Hematopoietic multipotent progenitor cell treated with erythropoietin and hydrocortisone succinate and interleukin-3 and kit ligand, for 6 days (in vitro differentiated cells): Measurements from ENCODE around the gene WDR45B.
A peak's percentile ranks its signal among the peaks of the same experiment; 100 is the strongest.

Experiments
- DNase-seq: peaks from one replicate; pipeline ENCODE4 v3.0.0-alpha.2; 2015

WDR45B gene

GRCh38 chr17:82648165-82648668 is at the start of gene WDR45B:
TSS of gene WDR45B (minus strand) at chr17:82648444. CDS start at chr17:82648340, 104 bp downstream.
- peak; percentile 96 for DNase-seq

GRCh38 chr17:82697808-82698064 is 49.5 kb upstream of the WDR45B start:
- no peak for DNase-seq

DNA sequence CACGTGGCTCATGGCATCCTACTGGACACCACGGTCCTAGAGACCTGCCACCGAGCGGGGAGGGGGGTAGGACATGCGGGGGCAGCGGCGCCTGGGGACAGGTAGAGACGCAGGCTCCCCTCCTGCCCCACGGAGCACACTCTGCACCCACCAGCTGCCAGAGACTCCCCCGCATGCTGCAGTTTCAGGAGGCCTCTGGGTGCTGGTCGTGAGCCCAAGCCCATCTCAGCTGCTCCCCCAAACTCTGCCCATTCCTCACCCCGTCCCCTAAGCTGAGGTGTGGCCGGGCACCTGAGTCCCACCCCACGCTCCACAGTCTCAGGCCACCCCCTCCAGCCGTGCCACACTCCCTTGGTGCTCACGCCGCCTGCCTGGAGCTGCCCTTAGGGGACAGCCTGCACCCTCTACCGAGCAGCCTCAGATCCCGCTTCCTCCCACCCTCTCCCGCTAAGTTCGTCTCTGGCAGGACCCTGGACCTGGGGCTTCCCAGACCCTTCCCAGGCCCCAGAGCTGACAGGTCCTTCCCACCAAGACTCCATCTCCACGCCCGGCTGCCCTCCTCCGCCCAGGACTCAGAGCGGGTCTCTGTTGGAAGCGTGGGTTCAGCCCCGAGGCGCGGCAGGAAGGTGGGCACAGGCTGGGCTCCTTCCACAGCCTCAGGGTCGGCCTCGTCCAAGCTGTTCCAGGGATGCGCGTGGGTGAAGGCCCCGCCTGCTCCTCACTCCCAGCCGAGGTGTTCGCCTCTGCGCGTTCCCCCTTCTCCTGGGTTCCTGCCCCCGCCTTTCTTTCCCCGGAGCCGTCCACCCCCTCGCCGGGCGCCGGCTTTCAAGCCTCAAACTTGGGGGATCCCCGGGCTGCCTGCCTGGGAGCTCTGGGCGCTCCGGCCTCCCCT is 48.9 kb upstream of the WDR45B start:
- no peak for DNase-seq

DNA sequence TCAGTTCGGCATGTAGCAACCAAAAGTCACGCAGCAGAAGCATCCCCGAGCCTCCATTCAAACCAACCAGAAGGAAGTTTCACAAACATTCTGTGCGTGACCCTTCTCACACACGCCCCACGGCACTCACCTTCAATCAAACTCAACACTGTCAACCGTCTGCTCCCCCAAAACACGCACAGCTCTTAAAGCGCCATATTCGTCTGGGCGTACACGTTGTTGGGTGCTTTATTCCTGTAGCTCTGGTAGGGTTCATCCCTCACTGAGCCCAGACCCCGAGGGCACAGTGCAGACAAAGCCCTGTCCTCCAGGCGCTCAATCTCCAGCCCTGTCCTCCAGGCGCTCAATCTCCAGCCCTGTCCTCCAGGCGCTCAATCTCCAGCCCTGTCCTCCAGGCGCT is 48.0 kb upstream of the WDR45B start:
- no peak for DNase-seq

GRCh38 chr17:82694647-82695046 is 46.4 kb upstream of the WDR45B start:
- DNase-seq: no peak

- DNase-seq: no peak
These were observed 45.1 kb upstream of the WDR45B start for GRCh38 chr17:82693168-82693867.

- DNase-seq: no peak
These were observed 44.0 kb upstream of the WDR45B start for GRCh38 chr17:82692268-82692667.

DNA sequence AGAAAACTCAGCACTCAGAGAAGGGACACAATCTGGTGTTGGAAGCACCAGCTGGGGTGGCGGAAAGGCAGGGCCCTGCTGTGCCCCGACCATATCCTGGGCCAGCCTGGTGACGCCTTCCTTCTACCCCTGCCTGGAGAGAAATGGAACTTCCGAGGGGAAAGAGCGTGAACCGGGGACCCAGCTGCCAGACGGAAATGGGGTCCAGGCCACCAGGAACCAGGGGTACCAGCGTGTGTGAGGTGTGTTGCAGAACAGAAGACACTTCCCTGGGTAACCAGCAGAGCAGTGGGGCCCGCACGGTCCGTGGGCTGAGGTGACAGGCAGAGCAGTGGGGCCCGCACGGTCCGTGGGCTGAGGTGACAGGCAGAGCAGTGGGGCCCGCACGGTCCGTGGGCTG is 43.5 kb upstream of the WDR45B start:
- DNase-seq: no peak

DNA sequence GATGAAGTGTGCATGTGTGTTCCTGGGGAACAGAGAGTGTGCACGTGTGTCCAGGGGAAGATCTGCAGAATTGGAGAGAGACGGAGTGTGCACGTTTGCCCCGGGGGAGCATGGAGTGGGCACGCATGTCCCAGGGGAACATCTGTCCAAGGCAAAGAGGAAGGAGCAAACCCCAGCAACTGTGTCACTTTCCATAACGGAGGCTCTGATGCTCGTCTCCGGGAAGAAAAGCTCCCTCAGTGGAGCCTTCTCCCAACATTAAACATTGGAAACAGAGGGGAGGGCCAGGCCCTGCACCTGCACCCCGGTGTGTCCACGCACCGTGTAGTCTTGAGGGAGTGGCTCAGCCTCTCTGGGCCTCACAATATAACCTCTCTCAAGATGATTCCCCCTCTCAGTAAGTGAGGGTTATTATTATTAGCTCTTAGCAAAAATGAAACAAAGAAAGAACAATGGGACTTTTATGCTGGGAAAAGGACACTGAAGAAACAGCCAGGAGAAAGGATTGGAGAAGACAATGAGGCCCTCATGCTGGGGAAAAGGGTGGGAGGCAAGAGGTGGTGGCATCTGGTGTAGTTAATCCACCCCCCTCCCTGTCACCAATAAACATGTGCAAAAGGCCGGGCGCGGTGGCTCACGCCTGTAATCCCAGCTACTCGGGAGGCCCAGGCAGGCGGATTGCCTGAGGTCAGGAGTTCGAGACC is 42.7 kb upstream of the WDR45B start:
- no peak for DNase-seq

- no peak for DNase-seq
These were observed 40.8 kb upstream of the WDR45B start for GRCh38 chr17:82689077-82689476.

DNA sequence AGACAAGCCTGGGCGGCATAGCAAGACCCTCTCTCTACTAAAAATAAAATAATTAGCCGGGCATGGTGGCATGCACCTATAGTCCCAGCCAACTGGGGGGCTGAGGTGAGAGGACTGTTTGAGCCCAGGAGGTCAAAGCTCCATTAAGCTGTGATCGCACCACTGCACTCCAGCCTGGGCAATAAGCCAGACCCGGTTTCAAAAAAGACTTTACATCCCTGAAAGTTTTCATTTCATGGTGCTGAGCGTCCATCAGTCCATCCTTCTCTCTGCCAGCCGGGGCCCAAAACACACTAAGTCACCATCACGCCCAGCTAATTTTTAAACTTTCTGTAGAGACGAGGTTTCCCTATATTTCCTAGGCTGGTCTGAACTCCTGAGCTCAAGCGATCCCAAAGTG is 39.6 kb upstream of the WDR45B start:
- no peak for DNase-seq

DNA sequence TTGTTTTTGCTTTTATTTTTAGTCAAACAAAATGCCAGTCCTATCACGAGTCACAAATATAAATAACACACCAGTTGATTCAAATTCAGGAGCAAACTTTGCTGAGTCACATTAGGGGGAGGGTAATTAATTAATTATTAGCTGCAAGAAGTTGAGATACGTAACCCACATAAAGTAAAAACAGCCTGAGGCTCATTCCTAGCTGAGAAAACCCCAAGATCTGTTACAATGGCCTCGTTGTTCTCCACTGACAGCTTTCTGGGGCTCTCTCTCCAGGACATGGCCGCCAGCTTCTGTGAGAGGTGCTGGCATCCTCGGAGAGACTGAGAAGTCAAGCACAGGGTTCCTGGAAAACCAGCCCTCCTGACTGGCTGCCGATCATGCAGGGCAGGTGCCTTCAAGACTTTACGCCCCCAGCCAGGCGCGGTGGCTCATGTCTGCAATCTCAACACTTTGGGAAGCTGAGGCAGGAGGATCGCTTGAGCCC is 39.2 kb upstream of the WDR45B start:
- no peak for DNase-seq

DNA sequence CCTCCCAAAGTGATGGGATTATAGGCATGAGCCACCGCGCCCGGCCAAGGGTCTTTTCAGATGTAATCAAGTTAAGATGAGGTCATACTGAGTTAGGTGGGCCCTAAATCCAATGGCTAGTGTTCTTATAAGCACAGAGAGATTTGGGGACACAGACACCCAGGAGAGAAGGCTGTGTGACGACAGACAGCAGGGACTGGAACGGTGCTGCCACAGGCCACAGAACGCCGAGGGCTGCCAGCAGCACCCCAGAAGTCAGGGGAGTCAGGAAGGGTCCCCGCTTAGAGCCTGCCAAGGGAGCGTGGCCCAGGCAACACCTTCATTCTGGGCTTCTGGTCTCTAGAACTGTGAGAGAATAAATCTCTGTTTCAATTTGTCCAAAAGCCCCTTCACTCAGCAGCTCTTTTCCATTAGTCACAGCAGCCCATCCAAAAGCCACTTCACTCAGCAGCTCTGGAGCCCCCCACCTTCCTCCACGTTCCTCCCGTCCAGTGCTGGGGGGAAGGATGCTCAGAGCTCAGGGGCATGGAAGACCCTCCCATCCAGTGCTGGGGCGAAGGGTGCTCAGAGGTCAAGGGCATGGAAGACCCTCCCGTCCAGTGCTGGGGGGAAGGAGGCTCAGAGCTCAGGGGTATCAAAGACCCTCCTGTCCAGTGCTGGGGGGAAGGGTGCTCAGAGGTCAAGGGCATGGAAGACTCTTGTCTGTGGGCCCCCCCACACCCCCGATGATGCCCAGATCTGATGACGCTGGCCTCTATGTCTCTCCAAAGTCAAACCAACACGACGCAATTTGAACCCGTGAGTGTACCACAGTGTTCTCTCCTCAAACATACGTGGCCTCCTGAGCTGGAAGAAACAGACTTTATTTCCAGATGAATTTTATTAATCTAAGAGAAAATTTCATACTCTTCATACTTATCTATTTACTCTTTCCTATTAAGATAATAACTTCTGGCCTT is 38.4 kb upstream of the WDR45B start:
- DNase-seq: no peak

GRCh38 chr17:82685291-82685690 is 37.0 kb upstream of the WDR45B start:
- no peak for DNase-seq

DNA sequence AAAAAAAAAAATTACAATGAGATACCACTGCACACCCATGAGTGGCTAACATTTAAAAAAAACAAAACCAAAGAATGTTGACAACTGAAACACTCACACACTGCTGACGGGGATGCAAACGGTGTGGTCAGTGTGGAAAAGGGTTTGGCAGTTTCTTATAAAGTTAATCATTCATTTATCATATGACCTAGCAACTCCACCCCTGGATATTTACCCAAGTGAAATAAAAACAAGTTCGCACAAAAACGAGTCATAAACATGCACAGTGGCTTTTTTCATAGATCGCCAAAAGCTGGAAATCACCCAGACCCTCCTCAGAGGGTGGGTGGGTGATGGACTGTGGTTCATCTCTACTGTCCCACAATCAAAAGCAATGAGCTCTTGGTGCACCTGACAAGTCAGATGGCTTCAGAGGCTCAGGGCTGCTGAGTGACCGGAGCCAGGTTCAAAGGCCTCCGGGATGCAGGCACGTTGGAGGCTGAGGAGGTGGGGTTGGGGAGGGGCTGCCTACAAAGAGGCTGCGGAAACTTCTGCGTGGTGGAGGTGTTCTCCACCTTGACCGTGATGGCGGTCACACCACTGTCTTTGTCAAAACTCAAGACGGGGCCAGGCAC is 36.1 kb upstream of the WDR45B start:
- DNase-seq: no peak

- no peak for DNase-seq
These were observed 35.3 kb upstream of the WDR45B start for GRCh38 chr17:82683534-82683933.

DNA sequence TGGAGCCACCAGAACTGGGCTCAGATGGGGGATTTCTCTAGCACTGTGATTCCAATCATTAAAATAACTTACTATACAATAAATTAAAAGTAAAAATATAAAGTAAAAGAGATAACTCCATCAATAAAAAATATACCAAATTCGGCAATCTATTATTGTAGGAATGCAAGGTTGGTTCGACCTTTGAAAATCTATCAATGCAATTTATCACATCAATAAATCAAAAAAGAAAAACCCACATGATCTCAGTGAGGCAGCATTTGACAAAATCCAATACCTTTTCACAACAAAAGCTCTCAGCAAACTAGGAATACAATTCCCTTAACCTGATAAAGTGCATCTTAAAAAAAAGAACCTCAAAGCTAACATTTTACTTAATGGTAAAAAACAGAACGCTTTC is 33.3 kb upstream of the WDR45B start:
- no peak for DNase-seq

DNA sequence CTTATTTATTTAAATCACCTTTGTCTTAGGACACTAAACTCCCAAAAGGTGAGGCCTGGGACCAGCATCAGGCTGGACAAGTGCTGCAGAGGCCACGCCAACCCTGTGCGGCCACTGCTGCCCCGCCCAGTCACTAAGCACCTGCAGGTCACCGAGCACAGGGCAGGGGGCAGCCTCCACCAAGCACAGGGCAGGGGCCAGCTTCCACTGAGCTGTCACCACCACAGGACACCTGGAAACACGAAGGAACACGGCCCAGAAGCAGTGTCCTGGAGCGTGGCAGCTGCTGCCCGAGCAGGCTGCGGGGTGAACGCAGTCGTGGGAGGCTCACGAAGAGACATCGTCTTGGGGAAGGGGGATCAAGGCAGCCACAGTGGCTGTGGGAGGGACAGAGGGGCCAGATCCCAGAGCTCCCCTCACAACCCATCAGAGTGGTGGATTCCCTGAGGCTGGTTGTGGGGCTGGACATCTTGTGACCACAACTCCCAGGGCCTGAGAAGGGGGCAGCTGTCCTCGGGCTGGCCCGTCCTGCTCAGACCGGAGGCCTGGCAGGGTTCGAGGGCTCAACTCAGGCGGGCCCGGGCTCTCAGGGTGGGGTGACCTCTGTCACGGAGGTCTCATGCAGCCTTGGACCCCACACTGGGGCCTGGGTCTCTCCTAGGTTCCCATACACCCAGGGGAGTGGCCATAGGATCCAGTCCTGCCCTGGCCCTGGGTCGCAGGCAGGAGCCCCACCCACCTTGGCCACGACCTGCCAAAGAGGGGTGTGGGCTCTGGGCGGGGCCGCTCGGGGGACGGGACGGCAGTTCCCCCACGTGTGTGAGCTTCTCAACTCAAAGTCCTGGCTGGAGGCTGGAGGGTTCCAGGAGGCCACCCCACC is 31.6 kb upstream of the WDR45B start:
- no peak for DNase-seq

- DNase-seq: no peak
These were observed 30.1 kb upstream of the WDR45B start for GRCh38 chr17:82678265-82678891.

- DNase-seq: no peak
These were observed 29.2 kb upstream of the WDR45B start for GRCh38 chr17:82677353-82677925.
